ENCODE measurements around the gene CALN1. TPM values are rescaled to one million over a fixed set of nuclear protein-coding genes. Genes with fewer than 3 reads are reported as not detected.

CALN1 gene
- total RNA-seq, 1 donor from 2014 or later: 2.6 TPM

DNA sequence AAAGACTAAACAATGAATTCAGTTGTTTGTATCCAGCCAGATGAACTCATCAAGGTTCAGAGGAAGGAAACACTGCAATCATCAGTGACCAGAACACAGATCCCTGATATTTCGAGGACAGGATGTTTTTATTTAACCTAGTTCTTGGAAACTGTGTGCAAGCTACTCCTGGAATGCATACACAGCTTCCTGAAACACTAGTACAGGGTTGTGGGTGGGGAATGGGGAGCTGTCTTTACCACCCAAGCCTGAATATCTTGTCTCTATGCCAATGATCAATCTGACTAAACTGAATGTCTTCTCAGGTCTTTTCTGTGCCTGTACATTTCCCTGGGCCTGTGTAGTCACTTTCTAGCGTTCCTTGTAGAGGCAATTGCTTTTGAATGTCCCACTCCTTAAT, 374.6 kb downstream of the CALN1 start:
- DNase-seq: no peak

DNA sequence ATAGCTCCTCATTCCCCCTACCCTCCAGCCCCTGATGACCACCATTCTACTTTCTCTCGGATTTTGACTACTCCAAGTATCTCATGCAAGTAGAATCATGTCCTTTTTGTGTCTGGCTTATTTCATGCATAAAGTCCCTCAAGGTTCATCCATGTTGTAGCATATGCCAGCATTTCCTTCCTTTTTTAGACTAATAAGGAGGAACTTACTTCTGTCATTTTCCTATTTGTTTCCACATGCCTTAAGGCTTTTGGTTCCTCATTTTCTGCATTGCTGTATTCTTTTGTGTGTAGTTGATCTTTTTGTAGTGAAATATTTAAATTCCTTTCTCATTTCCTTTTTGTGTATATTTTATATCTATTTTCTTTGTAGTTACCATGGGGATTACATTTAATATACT, 376.9 kb downstream of the CALN1 start:
- DNase-seq: no peak

DNA sequence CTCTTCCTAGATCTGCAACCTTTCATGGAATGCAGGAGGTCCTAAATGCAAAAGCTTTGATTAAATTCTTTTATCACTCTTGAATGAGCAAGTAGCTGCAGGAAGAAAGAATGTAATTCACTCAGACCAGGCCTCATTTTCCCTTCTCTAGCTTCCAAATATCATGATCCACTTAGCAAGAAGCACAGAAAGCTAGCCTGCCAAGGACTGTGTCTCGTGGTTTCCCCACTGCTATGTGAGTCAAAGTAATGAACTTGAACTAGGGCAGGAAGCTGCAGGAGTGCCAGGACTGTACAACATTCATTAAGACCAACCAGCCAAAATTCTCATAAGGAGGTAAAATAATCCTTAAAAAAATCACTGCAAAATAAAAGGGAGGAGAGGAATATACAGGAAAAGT, 379.2 kb downstream of the CALN1 start:
- DNase-seq: no peak

DNA sequence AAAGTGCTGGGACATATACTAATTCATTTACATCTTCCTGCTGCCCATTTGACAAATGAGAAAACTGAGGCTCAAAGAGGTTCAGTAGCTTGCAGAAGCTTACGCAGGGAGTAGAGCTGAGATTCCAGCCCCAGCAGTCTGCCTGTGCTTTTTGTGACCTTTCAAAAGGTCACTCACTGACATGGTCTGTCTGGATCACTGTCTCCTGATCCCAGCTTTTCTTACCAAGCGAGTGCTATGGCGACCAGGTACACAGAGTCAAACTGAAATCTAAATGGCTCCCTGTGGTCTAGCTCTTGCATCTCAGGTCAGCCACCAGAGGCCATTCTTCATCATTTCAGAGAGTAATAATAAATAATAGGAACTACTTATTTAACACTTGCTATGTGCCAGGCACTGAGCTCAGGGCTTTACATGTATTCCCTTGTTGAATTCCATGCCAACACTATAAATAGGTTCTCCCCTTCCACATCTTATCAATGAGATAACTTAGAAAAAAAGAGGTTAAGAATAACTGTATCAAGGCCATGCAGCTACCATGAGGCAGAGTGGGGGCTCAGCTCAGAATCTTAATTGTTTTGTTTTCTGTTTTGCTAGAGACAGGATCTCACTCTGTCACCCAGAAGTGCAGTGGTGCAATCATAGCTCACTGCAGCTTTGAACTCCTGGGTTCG, 381.0 kb downstream of the CALN1 start:
- DNase-seq: no peak

DNA sequence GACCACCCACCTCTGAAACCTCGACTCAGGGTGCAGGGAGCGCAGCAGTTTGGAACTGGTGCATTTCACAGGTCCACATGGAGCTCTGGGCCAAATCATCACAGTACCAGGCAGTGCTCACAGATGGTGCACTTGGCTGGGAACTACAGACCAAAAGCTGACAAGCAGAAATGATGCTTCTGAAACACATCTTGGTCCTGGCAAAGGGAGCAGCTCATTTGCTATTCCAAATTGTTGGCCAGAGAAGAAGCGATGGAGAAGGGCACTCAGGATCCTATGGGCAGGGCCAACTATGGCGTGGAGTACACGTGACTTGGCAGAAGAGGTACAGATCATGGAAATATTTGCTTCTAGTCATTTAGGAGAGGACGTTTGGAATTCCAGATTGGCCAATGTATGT, 383.9 kb downstream of the CALN1 start:
- DNase-seq: no peak

DNA sequence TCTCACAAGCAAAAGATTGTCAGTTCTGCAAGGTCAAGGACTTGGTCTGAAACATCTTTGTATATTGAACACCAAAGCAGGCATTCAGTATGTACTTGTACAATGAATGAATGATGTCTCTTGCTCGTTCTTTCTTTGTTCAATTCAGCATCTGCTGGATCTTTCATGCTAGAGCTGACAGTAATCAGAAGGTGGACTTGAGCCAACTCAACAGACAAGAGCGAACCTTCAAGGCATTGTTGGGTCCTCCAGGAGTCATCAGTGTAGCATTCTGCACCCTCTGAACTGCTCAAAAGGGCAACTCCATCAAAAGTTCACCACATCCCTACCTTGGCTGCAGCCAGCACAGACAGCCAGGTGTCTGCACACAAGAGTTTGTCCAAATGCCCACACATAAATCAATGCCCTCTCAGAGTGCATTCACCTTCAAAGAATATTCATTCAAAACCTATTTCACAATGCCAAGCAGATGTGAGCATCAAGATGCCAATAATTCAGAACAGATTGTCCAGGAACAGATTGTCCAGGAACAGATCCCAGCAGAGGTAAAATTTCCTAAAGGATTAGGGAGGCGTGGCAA, 386.7 kb downstream of the CALN1 start:
- no peak for DNase-seq

DNA sequence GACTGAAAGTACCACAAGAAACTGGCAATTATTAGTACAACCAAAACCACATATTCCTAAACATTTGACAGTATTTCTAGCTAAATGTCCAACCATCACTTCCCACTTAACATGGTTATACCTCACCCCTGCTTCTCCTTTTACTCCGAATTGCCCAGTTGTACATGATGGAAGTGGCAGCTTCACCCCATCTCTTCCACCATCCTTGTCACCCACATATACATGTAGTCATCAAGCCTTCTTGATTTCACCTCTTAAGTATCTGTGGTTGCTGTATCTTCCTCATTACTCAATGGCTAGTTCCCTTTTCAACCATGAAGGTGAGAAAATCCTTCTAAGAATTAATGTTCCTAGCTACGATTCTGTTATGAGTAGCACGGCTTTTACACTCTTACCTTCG, 388.2 kb downstream of the CALN1 start:
- no peak for DNase-seq

DNA sequence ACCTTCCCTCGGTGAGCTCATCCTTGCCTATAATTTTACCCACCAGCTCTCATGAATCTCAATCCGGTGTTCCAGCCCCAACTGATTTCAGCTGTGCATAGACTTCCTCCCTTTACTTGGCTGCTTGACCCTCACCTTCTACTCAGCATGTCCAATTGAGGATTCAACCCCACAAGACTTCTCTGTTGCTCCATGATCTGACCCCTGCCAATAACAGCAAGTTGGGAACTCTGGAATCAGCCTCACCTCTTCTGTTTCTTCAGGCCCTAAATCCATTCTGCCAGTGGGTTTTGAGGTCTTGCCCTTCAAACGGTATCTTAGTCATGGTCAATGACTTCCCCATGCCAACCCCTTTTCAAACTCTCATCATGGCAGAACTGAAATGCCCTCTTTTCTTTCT, 390.4 kb downstream of the CALN1 start:
- no peak for DNase-seq

DNA sequence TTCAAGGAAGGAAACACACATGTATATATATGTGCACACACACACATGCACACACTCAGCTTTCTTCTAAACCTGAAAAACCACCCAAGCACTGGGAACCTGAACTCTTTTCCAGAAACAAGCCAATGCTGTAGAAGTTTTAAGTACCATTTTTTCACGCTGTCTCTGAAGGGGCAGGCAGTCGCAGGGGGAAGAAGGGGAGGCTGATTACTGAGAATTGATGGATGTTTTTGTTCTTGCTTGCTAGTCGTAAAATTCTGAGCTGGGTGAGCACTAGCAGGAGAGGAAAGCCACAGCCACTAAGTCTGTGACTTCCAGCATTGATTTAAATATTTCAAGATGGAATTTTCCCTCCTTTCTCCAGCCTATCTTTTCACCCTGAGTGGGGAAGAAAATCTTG, 391.8 kb downstream of the CALN1 start:
- no peak for DNase-seq

DNA sequence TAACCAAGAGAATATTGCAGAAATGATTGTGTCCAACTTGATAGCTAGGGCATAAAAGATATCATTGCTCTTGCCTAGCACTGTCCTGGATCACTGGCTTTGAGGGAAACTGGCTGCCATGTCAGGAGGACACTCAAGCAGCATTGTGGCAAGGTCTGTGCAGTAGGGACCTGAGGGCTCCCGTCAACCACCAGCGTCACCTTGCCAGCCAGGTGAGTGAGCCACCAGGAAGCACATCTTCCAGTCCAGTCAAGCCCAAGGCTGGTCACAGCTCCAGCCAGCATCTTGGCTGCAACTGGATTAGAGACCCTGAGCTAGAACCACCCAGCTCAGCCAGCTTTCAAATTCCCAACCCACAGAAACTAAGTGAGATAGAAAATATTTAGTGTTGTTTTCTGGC, 392.7 kb downstream of the CALN1 start:
- no peak for DNase-seq

DNA sequence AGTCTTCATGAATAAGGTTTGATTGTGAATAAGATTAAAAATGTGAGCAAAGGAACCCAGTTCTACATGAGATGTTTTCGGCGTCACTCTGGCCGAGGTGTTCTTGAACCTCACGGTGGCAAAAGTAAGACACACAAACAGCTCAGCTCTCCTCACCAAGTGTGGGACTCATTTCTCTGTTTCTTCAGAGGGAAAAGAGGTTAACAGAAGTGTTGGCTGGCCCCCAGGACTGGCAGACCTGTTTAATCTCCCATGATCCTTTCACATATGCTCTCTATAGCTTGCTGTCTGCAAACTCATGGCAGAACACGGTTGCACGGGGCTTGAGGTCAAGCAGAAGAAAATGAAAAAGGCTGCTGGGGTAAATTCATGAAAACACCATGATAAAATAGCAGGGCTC, 394.4 kb downstream of the CALN1 start:
- no peak for DNase-seq

DNA sequence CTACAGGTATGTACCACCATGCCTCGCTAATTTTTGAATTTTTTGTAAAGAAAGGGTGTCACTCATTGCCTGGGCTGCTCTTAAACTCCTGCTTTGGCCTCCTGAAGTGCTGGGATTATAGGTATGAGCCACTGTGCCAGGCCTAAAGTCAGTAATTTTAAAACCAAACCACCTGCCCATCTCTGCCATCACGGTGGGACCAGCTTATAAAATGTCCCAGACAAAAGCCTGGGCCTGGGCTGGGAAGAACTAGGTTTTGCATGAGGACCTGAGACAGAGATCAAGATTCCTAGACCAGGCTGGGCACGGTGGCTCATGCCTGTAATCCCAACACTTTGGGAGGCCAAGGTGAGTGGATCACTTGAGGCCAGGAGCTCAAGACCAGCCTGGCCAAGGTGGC, 395.6 kb downstream of the CALN1 start:
- no peak for DNase-seq

DNA sequence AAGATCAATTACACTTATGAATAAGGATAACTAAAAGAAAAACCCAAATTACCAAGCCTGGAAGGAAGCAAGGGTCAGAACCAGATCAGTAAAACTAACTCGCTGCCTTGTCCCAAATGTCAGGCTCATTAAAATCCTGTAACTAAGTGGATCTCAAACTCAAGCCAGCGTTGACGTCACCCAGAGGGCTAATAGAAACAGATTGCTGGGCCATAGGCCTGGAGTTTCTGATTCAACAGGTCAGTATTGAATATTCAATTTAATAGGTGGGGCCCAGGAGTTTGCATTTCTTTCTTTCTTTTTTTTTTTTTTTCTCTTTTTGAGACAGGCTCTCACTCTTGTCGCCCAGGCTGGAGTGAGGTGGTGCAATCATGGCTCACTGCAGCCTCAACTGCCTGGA, 397.0 kb downstream of the CALN1 start:
- DNase-seq: no peak

DNA sequence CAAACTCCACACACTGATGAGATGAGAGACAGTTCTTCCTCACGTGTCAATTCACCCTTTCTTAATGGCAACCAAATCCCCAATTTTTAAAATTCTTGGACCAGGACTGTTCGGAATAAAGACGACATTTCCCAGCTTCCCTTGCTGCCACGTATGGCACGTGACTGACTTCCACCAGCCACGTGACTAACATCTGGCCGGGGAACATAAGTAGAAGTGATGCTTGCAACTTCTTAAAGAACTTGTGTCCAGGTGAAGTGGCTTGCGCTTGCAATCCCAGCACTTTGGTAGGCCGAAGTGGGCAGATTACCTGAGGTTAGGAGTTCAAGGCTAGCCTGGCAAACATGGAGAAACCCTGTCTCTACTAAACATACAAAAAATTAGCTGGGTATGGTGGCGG, 405.1 kb downstream of the CALN1 start:
- DNase-seq: no peak

DNA sequence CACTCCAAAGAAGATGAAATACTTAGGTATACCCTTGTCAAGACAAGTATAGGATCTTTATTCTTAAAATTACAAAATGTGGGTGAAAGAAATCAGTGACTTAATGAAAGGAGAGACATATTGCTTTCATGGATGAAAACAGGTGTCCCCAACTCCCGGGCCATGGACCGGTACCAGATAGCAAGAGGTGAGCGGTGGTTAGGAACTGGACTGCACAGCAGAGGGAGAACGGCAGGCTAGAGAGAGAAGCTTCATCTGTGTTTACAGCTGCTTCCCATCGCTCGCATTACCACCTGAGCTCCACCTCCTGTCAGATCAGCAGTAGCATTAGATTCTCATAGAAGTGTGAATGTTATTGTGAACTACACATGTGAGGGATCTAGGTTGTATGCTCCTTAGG, 408.9 kb downstream of the CALN1 start:
- DNase-seq: no peak

DNA sequence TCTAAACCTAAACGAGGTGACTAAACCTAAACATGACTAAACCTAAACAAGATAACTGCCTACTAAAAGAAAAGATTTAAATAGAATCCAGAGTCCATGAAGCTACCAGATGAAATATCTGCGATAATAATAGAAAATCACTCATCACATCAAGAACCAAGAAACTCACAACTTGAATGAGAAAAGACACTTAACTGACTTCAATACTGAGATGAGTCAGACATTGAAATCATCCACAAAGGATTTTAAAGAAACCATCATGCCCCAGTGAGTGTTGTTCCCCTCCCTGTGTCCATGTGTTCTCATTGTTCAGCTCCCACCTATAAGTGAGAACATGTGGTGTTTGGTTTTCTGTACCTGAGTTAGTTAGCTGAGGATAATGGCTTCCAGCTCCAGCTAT, 416.0 kb downstream of the CALN1 start:
- no peak for DNase-seq

DNA sequence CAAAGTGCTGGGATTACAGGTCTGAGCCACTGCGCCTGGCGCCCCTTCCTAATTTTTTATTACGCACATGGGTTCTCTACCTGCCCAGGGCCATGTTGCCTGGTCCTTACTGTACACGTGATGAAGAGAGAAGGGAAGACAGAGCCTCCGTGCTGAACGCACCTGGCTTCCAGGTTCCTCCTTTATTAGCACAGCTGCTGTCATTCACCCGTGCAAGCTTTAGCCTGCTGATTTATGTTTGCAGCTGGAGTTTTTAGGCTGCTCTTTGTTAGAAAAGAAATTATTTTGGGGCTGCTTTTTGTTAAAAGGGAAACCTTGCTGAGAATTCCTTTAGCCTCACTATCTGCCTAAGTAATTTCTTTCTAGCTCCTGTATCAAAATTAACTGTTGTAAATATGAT, 417.0 kb downstream of the CALN1 start:
- DNase-seq: no peak

DNA sequence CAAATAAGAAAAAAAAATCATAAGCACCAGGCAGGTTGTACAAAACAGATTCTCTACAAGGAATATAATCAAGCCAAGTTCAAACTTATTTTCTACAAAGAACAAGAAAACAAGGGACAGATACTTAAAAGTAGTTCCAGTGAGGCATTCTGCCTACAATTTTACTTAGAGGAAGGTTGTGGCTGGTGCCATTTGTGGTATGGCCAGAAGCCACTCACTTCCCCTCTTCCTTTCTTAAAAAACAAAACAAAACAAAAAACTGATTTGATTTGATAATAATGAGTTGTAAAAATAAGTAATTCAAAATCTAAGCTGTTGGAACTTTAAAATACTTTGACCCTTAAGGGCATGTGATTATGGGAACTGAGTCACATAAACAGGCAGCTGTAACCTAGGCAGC, 420.6 kb downstream of the CALN1 start:
- no peak for DNase-seq

DNA sequence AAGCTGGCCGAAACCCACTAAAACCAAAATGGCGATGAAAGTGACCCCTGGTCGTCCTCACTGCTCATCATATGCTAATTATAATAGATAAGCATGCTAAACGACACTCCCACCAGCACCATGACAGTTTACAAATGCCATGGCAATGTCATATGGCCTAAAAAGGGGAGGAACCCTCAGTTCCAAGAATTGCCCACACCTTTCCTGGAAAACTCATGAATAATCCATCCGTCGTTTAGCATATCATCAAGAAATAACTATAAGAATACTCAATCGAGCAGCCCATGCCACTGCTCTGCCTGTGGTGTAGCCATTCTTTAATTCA, 422.0 kb downstream of the CALN1 start:
- no peak for DNase-seq

DNA sequence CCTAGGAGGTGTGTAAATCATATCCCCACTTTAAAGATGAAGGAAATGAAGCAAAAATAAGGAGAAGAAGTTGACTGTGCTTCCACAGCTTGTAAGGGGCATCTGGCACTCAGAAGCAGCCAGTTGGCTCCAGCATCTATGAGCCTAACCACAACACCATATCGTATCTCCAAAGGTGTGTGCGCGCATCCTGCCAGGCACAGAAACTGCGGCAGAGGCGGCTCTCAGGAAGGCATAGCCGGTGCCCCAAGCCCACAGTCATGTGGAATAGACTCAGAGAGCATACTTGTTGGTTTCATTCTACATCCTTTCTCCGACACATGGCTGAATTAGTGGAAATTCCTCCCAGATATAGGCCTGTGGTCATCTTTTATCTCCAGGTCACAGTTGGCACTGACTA, 423.9 kb downstream of the CALN1 start:
- no peak for DNase-seq

DNA sequence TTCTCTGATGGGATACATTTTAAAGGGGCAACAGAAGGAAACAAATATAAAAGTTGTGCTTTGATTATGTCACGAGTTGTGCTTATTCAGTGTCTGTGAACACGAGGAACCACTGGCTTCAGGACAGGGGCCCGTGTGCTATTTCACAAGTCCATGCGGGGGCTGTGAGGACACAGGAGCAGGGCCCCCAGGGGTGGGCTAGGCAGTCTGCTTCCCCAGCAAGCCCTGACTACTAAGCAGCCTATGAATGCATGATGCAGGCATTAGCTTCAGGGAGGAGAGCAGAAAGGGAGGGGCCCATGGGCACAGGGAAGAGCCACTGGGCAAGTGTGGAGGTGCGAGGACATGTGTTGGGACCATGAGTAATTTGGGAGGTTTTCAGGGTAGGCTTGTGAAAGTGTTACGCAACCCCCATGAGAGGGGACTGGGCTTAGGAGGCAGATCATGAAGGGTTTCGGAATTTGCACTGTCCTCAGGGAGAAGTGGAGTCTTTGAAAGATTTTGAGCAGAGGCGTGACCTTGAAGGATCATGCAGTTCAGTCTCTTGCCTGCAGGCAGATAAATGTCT, 424.9 kb downstream of the CALN1 start:
- DNase-seq: no peak

DNA sequence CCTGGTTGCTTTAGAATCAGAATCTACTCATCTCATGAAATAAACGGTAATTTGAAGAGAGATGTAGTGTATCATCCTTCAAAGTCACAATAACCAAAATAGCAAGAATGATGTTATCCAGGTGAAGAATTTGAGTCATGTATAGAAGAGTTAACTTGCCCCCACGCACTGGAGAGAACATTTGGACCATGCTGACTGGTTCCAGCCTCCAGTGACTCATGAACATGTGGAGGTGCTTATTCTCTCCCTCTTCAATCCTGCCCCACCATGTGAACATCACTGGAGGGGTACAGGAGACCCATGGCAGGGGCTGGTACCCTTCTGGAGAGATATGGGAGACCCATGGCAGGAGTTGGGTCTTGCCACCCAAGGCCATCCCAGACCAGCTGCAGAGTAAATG, 427.8 kb downstream of the CALN1 start:
- no peak for DNase-seq

DNA sequence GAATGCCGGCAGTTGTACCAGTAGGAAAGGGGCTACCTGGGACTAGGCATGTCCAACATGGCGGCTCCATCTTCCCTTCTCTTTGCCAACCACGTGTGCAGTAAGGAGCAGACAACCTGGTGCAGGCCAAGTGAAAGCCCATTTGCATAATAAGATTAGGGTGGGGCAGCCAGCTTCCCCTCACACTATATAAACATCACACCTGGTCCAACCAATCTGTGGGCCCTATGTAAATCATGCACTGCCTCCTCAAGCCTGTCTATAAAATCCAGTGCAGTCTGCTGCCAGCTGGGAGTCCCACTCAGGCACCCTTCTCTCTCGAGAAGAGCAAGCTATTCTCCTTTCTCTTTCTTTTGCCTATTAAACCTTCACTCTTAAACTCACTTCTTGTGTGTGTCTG, 429.3 kb downstream of the CALN1 start:
- no peak for DNase-seq

DNA sequence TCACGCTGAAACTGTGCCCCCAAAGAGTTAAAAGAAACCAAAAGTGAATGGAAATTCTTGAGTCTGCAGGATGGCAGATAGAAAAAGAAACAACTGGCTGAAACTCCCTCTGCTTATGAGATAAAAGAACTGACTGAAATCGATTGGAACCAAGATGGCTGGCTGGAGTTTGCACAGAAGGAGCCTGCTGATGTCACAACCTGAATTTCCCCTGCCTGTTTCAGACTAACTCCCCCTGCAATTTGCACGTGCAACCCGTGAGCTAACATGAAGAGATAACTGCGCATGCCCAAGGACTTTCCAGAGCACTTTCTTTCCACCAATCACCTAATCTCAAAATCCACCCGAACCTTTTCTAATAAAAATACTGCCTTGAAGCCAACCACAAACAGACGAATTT, 435.5 kb downstream of the CALN1 start:
- DNase-seq: no peak

DNA sequence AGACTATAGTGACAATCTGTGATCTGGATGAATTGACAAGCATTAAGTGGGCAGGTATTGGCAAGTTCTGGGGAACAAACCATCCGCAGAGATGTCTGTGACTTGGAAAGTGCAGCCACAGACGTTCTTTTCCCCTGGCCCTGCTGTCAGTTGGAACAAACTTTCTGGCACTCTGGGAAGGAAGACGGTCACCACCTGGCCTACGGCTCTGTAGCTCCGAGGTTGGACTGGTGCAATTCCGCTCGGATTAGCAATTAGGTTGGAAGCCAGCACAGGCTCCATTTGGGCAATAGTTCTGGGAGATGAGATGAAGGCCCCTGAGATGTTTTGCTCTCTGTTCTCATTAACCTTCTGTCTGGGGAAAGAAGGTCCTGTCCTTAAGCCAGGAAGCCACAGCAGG, 437.5 kb downstream of the CALN1 start:
- no peak for DNase-seq

All from skin of body (tissue), 2 donors.